OCI-LY7 (cell line): Measurements from ENCODE around the gene TNFAIP8. TPM values are rescaled to one million over a fixed set of nuclear protein-coding genes. Genes with fewer than 3 reads are reported as not detected.

Source experiments
- BruUV-seq: library from RNA; stranded (reverse); fragments of 400-500 nt; replicated peaks from 2 replicates; lab custom pipeline; 2021; lab: Mats Ljungman, UMichigan
- CTCF ChIA-PET: fragments of 300-600 bp; sonication (Branson Sonifier 250); formaldehyde crosslinking; loops from one replicate; lab custom pipeline; 2022; ENCODE audit warnings: antibody characterized with exemption; ENCODE audit not compliant: unreplicated experiment; lab: Charles Lee
- POLR2A ChIA-PET: fragments of 300-600 bp; sonication (Branson Sonifier 250); formaldehyde crosslinking; loops from one replicate; lab custom pipeline; 2022; ENCODE audit warnings: antibody characterized with exemption; lab: Charles Lee
- DNase-seq: peaks from one replicate; pipeline ENCODE4 v3.0.0-alpha.2; 2015; ENCODE audit warnings: low spot score
- H2AFZ ChIP-seq: fragments of 200-600 bp; sonication (generic), shearing (Covaris generic); 2 replicates; pipeline ENCODE4 v1.6.1; 2014; ENCODE audit warnings: mild to moderate bottlenecking, antibody characterized with exemption, low read length, moderate library complexity
- H3K27ac ChIP-seq: fragments of 200-600 bp; sonication (generic); 2 replicates; pipeline ENCODE4 v1.5.1; 2014; ENCODE audit warnings: mixed run types, low read depth, mild to moderate bottlenecking, moderate library complexity, low read length, inconsistent platforms; ENCODE audit not compliant: poor library complexity, severe bottlenecking
- H3K36me3 ChIP-seq: fragments of 200-600 bp; sonication (generic); 2 replicates; pipeline ENCODE4 v1.6.1; 2014; ENCODE audit warnings: mild to moderate bottlenecking, antibody characterized with exemption, low read length, moderate library complexity, mixed read lengths; ENCODE audit not compliant: insufficient read depth
- H3K4me1 ChIP-seq: fragments of 200-600 bp; sonication (generic); 2 replicates; pipeline ENCODE4 v1.5.1; 2014; ENCODE audit warnings: mild to moderate bottlenecking, low read length; ENCODE audit not compliant: insufficient read depth, poor library complexity, severe bottlenecking
- H3K4me2 ChIP-seq: fragments of 200-600 bp; sonication (generic); 2 replicates; pipeline ENCODE4 v1.6.1; 2014; ENCODE audit warnings: mild to moderate bottlenecking, low read length
- H3K4me3 ChIP-seq: fragments of 200-600 bp; sonication (generic); 2 replicates; pipeline ENCODE4 v1.5.1; 2014; ENCODE audit warnings: mild to moderate bottlenecking, low read depth, low read length; ENCODE audit not compliant: poor library complexity, severe bottlenecking
- H3K79me2 ChIP-seq: fragments of 200-600 bp; sonication (generic); 2 replicates; pipeline ENCODE4 v1.6.1; 2016; ENCODE audit warnings: low read depth, mild to moderate bottlenecking, low read length, moderate library complexity, mixed read lengths; ENCODE audit not compliant: insufficient read depth
- H3K9me2 ChIP-seq: fragments of 200-600 bp; sonication (generic); 2 replicates; pipeline ENCODE4 v1.6.1; 2016; ENCODE audit warnings: mild to moderate bottlenecking, low read length, mixed read lengths; ENCODE audit not compliant: insufficient read depth
- H3K9me3 ChIP-seq: fragments of 200-600 bp; sonication (generic); 2 replicates; pipeline ENCODE4 v1.6.1; 2014; ENCODE audit warnings: mild to moderate bottlenecking, mixed run types, low read length, mixed read lengths
- H4K20me1 ChIP-seq: fragments of 200-600 bp; sonication (generic); 2 replicates; pipeline ENCODE4 v1.6.1; 2014; ENCODE audit warnings: mild to moderate bottlenecking, antibody characterized with exemption, low read length, moderate library complexity, mixed read lengths; ENCODE audit not compliant: insufficient read depth
- EZH2phosphoT487 ChIP-seq: fragments of 200-600 bp; sonication (generic); IDR thresholded peaks from 2 replicates; pipeline ENCODE4 v1.6.1; 2018; ENCODE audit warnings: low read depth, borderline replicate concordance, mild to moderate bottlenecking, mixed run types, antibody characterized with exemption, low read length, moderate library complexity, mixed read lengths
- intact Hi-C: fragments of 100-400 bp; cut with micrococcal nuclease; formaldehyde crosslinking; loops from one replicate; pipeline ENCODE4 v1.10.0; 2022; ENCODE audit not compliant: unreplicated experiment
- total RNA-seq, 2 experiments: library from RNA; depleted of rRNA in 1 of 2; stranded (reverse); fragments of >200 nt in 1 of 2; shearing (Covaris generic) in 1 of 2; gene quantifications; 2 replicates each; pipeline ENCODE4 v1.2.3, GENCODE V29; 2014 to 2022
- TF ChIP-seq, protein P1 (sequence below): fragments of 200-600 bp; sonication (generic); conservative IDR thresholded peaks from 2 replicates; pipeline ENCODE4 v1.5.1; 2014; ENCODE audit warnings: mild to moderate bottlenecking, antibody characterized with exemption, low read length, moderate library complexity, mixed read lengths

The TNFAIP8 gene
- total RNA-seq, 2 experiments from 2014 or later, result 75.4 to 95.1 TPM

DNA sequence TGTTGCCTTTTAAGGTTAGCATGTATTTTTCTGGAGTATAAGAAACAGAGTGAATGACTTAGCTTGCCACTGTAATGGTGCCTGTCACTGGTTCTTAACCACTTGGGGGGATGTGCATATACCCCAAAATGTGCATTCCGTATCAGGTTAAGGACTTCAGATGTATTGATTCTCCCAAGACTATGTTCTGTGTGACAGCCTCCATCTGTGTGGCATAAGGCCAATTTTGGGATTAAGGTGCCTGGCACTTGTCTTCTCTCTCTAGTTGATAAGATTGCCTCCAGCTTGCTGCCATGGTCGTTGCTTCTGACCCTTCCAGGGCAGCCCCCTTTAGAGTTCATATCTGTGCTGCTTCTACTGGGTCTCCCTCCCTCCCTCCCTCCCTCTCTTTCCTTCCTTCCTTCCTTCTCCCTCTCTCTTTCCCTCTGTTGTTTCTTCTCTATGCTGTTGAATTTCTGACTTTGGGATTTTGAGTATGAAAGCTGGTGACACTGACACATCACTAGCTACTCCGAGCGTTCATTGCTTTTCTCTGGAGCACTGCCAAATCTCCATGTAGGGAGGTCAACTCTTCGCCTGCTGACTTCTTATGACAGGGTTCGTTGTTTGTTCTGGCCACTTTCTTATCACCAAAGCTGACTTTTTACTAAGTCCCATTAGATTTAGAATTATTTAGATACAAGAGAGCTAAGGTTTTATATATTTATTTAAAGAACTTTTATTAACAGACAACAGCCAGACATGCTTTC lies 31.0 kb downstream of the TNFAIP8 start:
- no peak overlapping the region for H3K4me3 ChIP-seq
- H3K4me1 ChIP-seq, result peaks cover 81% of the 10 kb centered on the region
- H3K9me2 ChIP-seq, result no peaks in the 10 kb centered on the region
- H3K9me3 ChIP-seq, result no peaks in the 10 kb centered on the region
- peaks cover 80% of the 10 kb centered on the region; the same call in 1 of the 2 replicates for H3K79me2 ChIP-seq
- no peak for TF ChIP-seq EZH2phosphoT487
- TF ChIP-seq, protein P1, sequence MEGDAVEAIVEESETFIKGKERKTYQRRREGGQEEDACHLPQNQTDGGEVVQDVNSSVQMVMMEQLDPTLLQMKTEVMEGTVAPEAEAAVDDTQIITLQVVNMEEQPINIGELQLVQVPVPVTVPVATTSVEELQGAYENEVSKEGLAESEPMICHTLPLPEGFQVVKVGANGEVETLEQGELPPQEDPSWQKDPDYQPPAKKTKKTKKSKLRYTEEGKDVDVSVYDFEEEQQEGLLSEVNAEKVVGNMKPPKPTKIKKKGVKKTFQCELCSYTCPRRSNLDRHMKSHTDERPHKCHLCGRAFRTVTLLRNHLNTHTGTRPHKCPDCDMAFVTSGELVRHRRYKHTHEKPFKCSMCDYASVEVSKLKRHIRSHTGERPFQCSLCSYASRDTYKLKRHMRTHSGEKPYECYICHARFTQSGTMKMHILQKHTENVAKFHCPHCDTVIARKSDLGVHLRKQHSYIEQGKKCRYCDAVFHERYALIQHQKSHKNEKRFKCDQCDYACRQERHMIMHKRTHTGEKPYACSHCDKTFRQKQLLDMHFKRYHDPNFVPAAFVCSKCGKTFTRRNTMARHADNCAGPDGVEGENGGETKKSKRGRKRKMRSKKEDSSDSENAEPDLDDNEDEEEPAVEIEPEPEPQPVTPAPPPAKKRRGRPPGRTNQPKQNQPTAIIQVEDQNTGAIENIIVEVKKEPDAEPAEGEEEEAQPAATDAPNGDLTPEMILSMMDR, result no peak
- ChIA-PET POLR2A (interaction anchor here (0.5 to 2.6 kb wide), 9 partner anchors 9 to 397 kb away, joined by 3 to 12 read pairs (median 3); no protein-coding TSS in a partner anchor), CTCF (no interaction called here)
- no peak for DNase-seq
- H2AFZ ChIP-seq, result no peak overlapping the region
- 0 out of 2 replicates have a peak overlapping the region, but pooled peaks have one; percentile 59 for H3K4me2 ChIP-seq
- H3K36me3 ChIP-seq, result peaks cover 3% of the 10 kb centered on the region; the same call in 1 of the 2 replicates
- no TSS peak for BruUV-seq
- H3K27ac ChIP-seq, result no peak overlapping the region
- intact Hi-C loops, result no loop called here
- no peaks in the 10 kb centered on the region for H4K20me1 ChIP-seq

DNA sequence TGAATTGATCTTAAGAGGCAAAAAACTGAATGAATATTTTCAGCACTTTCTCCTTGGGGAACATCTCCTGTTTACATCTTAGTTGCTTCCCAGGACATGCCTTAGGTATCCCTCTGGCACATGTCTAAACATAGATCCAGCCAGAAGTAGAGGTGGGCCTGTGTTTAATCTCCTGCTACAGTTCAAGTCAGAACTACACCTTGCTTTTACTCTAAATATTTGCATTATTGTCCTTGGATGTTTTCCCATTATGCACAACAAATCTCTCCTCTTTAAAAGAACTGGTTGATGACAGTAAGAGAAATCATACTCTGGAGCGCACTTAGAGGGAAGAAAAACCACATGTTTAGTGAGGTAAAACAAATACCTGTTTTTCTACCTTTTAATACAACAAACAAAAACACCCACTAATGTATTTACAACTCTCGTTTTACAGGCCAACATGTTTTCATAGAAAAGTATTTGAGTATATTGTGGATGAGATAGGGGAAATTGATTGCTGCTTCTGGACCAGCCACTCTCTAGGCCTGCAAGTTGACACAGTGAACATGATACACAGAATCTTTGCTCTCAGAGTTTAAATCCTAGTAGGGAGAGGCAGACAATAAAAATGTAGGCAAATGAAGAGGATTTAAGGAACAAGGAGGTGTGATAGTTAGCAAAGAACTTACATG lies 32.3 kb downstream of the TNFAIP8 start:
- ChIA-PET CTCF (no interaction called here), POLR2A (interaction anchor here (0.6 to 1.9 kb wide), 3 partner anchors 15 to 188 kb away, joined by 3 to 11 read pairs (median 4); no protein-coding TSS in a partner anchor)
- H3K27ac ChIP-seq, result no peak overlapping the region
- intact Hi-C loops, result no loop called here
- no peak overlapping the region for H2AFZ ChIP-seq
- H3K9me3 ChIP-seq, result no peaks in the 10 kb centered on the region
- H3K79me2 ChIP-seq, result peaks cover 82% of the 10 kb centered on the region; the same call in 1 of the 2 replicates
- peaks cover 85% of the 10 kb centered on the region for H3K4me1 ChIP-seq
- H3K9me2 ChIP-seq, result no peaks in the 10 kb centered on the region
- H3K36me3 ChIP-seq, result peaks cover 15% of the 10 kb centered on the region
- TF ChIP-seq, protein P1, result no peak
- no peak for TF ChIP-seq EZH2phosphoT487
- no peak for DNase-seq
- no peaks in the 10 kb centered on the region for H4K20me1 ChIP-seq
- no peak overlapping the region for H3K4me3 ChIP-seq
- BruUV-seq, result no TSS peak
- H3K4me2 ChIP-seq, result peak overlapping the region; percentile 3; the same call in 1 of the 2 replicates
